ENCODE measurements around the gene CGB1. TPM values are rescaled to one million over a fixed set of nuclear protein-coding genes. Genes with fewer than 3 reads are reported as not detected.
"Not testable (repeated sequence)": the region's sequence is repeated elsewhere in the genome, so short reads cannot be mapped to it uniquely, and the experiment has no call there.

CGB1 gene
- total RNA-seq, 6 experiments from 2014 or later, result 0.38 to 1.0 TPM; not detected in 4

GRCh38 chr19:49022116-49022515 lies 14.6 kb downstream of the CGB1 start:
- Mint-ChIP-seq H3K27me3 (ENCODE audit: insufficient read depth) (peaks cover 3% of the 10 kb centered on the region; the same call in 1 of the 2 replicates), H3K4me3 (no peak overlapping the region), H3K36me3 (ENCODE audit: low read depth) (no peaks in the 10 kb centered on the region), H3K9me3 (no peaks in the 10 kb centered on the region), H3K27ac (no peak overlapping the region), H3K4me1 (ENCODE audit: low read depth) (peaks cover 44% of the 10 kb centered on the region)
- TF ChIP-seq CTCF (IDR thresholded peaks at IDR 0.05), result no peak
- DNase-seq, result no peak

- Mint-ChIP-seq H3K36me3 (ENCODE audit: low read depth) (no peaks in the 10 kb centered on the region), H3K27me3 (ENCODE audit: insufficient read depth) (peaks cover 3% of the 10 kb centered on the region; the same call in 1 of the 2 replicates), H3K4me3 (no peak overlapping the region; the same call in 1 of the 2 replicates), H3K27ac (peak overlapping the region; percentile 2; the same call in 1 of the 2 replicates), H3K9me3 (no peaks in the 10 kb centered on the region), H3K4me1 (ENCODE audit: low read depth) (peaks cover 44% of the 10 kb centered on the region)
- DNase-seq, result peak; percentile 27
- no peak for TF ChIP-seq CTCF (IDR thresholded peaks at IDR 0.05)
Observed at GRCh38 chr19:49020931-49021895, 15.5 kb downstream of the CGB1 start.

GRCh38 chr19:49020342-49020741 lies 16.4 kb downstream of the CGB1 start:
- Mint-ChIP-seq H3K9me3 (no peaks in the 10 kb centered on the region), H3K36me3 (ENCODE audit: low read depth) (0 out of 2 replicates have a peak, but pooled peaks cover 5% of the 10 kb centered on the region), H3K4me1 (ENCODE audit: low read depth) (peaks cover 37% of the 10 kb centered on the region), H3K27me3 (ENCODE audit: insufficient read depth) (no peaks in the 10 kb centered on the region; the same call in 1 of the 2 replicates), H3K27ac (no peak overlapping the region), H3K4me3 (no peak overlapping the region)
- DNase-seq, result no peak
- TF ChIP-seq CTCF (IDR thresholded peaks at IDR 0.05), result no peak

GRCh38 chr19:49019242-49019932 lies 17.3 kb downstream of the CGB1 start:
- Mint-ChIP-seq H3K36me3 (ENCODE audit: low read depth) (peaks cover 6% of the 10 kb centered on the region; the same call in 1 of the 2 replicates), H3K27me3 (ENCODE audit: insufficient read depth) (no peaks in the 10 kb centered on the region; the same call in none of the 2 replicates), H3K4me3 (peak overlapping the region; percentile 80), H3K27ac (peak overlapping the region; percentile 14), H3K4me1 (ENCODE audit: low read depth) (peaks cover 31% of the 10 kb centered on the region), H3K9me3 (no peaks in the 10 kb centered on the region)
- TF ChIP-seq CTCF (IDR thresholded peaks at IDR 0.05), result peak; percentile 19
- DNase-seq, result no peak

- not testable (repeated sequence) for DNase-seq; H3K9me3 Mint-ChIP-seq; H3K27me3 Mint-ChIP-seq (ENCODE audit: insufficient read depth)
- peaks cover 31% of the 10 kb centered on the region for H3K4me1 Mint-ChIP-seq (ENCODE audit: low read depth)
- H3K36me3 Mint-ChIP-seq (ENCODE audit: low read depth), result peaks cover 14% of the 10 kb centered on the region; the same call in 1 of the 2 replicates
- H3K4me3 Mint-ChIP-seq, result peak overlapping the region; percentile 80
- peak overlapping the region; percentile 45 for H3K27ac Mint-ChIP-seq
Observed at GRCh38 chr19:49018388-49019241, 18.1 kb downstream of the CGB1 start.
